Endometrium (tissue), 2 donors: ENCODE results near the gene LRP2BP.
"Not testable (repeated sequence)": the region's sequence is repeated elsewhere in the genome, so short reads cannot be mapped to it uniquely, and the experiment has no call there.

Source experiments
- FAIRE-seq: peaks from 2 replicates; lab custom pipeline; 2012; peaks lifted over from hg19 to GRCh38; lab: Jason Lieb, UNC
- donor health status: control.
- donor health status: control.

The LRP2BP gene

GRCh38 chr4:185395956-185396723, 416 bp upstream of the LRP2BP start:
- no peak for FAIRE-seq

- FAIRE-seq = no peak
These were observed 1.0 kb downstream of the LRP2BP start for GRCh38 chr4:185394568-185395237.

- FAIRE-seq = no peak
These were observed 3.6 kb downstream of the LRP2BP start for GRCh38 chr4:185392156-185392555.

- no peak for FAIRE-seq
These were observed 4.8 kb downstream of the LRP2BP start for GRCh38 chr4:185390941-185391340.

GRCh38 chr4:185387957-185388356, 7.8 kb downstream of the LRP2BP start:
- FAIRE-seq = no peak

GRCh38 chr4:185384930-185385331, 10.8 kb downstream of the LRP2BP start:
- no peak for FAIRE-seq

- FAIRE-seq = no peak
These were observed 11.7 kb downstream of the LRP2BP start for GRCh38 chr4:185384061-185384460.

- FAIRE-seq = no peak
These were observed 12.3 kb downstream of the LRP2BP start for GRCh38 chr4:185383451-185383850.

- FAIRE-seq = no peak
These were observed 13.0 kb downstream of the LRP2BP start for GRCh38 chr4:185382754-185383153.

- no peak for FAIRE-seq
These were observed 14.2 kb downstream of the LRP2BP start for GRCh38 chr4:185381288-185382196.

- FAIRE-seq = no peak
These were observed 15.4 kb downstream of the LRP2BP start for GRCh38 chr4:185380320-185380719.

GRCh38 chr4:185379326-185380295, 16.1 kb downstream of the LRP2BP start:
- no peak for FAIRE-seq

GRCh38 chr4:185378264-185378663, 17.5 kb downstream of the LRP2BP start:
- FAIRE-seq = no peak

- no peak for FAIRE-seq
These were observed 21.2 kb downstream of the LRP2BP start for GRCh38 chr4:185374573-185374972.

- no peak for FAIRE-seq
These were observed 21.7 kb downstream of the LRP2BP start for GRCh38 chr4:185374027-185374426.

GRCh38 chr4:185371702-185372101, 24.0 kb downstream of the LRP2BP start:
- FAIRE-seq = no peak

GRCh38 chr4:185370268-185370949, 25.3 kb downstream of the LRP2BP start:
- FAIRE-seq = no peak

- no peak for FAIRE-seq
These were observed 26.0 kb downstream of the LRP2BP start for GRCh38 chr4:185369731-185370130.

- FAIRE-seq = no peak
These were observed 30.8 kb downstream of the LRP2BP start for GRCh38 chr4:185364886-185365285.

- FAIRE-seq = no peak
These were observed 32.5 kb downstream of the LRP2BP start for GRCh38 chr4:185363251-185363650.

GRCh38 chr4:185362570-185362969, 33.2 kb downstream of the LRP2BP start:
- not testable (repeated sequence) for FAIRE-seq
